Stomach smooth muscle (tissue), 2 donors: Measurements from ENCODE around the gene FXYD6.

Experiments used
- H3K27ac ChIP-seq: one replicate; pipeline ENCODE4 v1.7.0; 2013; ENCODE audit warnings: mild to moderate bottlenecking, low read length, inconsistent platforms
- H3K27me3 ChIP-seq, 2 donors: one replicate each; pipeline ENCODE4 v1.7.0; 2013; ENCODE audit warnings: low read length in 2 of 2; ENCODE audit not compliant: insufficient read depth in 2 of 2, control insufficient read depth in 1 of 2
- H3K36me3 ChIP-seq, 2 donors: one replicate each; pipeline ENCODE4 v1.7.0; 2013; ENCODE audit warnings: low read length in 2 of 2; ENCODE audit not compliant: control insufficient read depth in 2 of 2, insufficient read depth in 2 of 2
- H3K4me1 ChIP-seq: one replicate; pipeline ENCODE4 v1.7.0; 2013; ENCODE audit warnings: low read length; ENCODE audit not compliant: control insufficient read depth, insufficient read depth
- H3K4me3 ChIP-seq, 2 donors: one replicate each; pipeline ENCODE4 v1.7.0; 2013; ENCODE audit warnings: low read length in 2 of 2
- H3K9ac ChIP-seq, 2 donors: one replicate each; pipeline ENCODE4 v1.7.0; 2013; ENCODE audit warnings: low read length in 2 of 2, mild to moderate bottlenecking in 1 of 2
- H3K9me3 ChIP-seq, 2 donors: one replicate each; pipeline ENCODE4 v1.7.0; 2013; ENCODE audit warnings: low read length in 2 of 2; ENCODE audit not compliant: control insufficient read depth in 2 of 2
- donor health status: healthy.
- donor health status: Pancreatic carcinoma.

The FXYD6 gene

GRCh38 chr11:117789241-117789640, 87.2 kb downstream of the FXYD6 start:
- Histone ChIP-seq H3K27ac (no peak overlapping the region), H3K9me3 (no peaks in the 10 kb centered on the region)

More at GRCh38 chr11:117789241-117789640, 87.2 kb downstream of the FXYD6 start:
- H3K9ac ChIP-seq = no peak overlapping the region
- H3K36me3 ChIP-seq = no peaks in the 10 kb centered on the region
- H3K27me3 ChIP-seq = peaks cover 11 to 12% of the 10 kb centered on the region in 2 donors
- H3K4me1 ChIP-seq = no peaks in the 10 kb centered on the region
- H3K4me3 ChIP-seq = no peak overlapping the region
